PC-3 (cell line): Measurements from ENCODE around the gene SAMD4A.

ENCODE experiments used
- CTCF ChIP-seq: fragments of 300-600 bp; sonication (generic); conservative IDR thresholded peaks from 2 replicates; pipeline ENCODE4 v1.5.1; 2017; ENCODE audit warnings: antibody characterized with exemption, low read depth, mild to moderate bottlenecking, low read length
- EZH2phosphoT487 ChIP-seq: fragments of 300-600 bp; sonication (generic); IDR thresholded peaks from 2 replicates; pipeline ENCODE4 v1.6.1; 2018; ENCODE audit warnings: mild to moderate bottlenecking, antibody characterized with exemption, low read length, borderline replicate concordance

DNA sequence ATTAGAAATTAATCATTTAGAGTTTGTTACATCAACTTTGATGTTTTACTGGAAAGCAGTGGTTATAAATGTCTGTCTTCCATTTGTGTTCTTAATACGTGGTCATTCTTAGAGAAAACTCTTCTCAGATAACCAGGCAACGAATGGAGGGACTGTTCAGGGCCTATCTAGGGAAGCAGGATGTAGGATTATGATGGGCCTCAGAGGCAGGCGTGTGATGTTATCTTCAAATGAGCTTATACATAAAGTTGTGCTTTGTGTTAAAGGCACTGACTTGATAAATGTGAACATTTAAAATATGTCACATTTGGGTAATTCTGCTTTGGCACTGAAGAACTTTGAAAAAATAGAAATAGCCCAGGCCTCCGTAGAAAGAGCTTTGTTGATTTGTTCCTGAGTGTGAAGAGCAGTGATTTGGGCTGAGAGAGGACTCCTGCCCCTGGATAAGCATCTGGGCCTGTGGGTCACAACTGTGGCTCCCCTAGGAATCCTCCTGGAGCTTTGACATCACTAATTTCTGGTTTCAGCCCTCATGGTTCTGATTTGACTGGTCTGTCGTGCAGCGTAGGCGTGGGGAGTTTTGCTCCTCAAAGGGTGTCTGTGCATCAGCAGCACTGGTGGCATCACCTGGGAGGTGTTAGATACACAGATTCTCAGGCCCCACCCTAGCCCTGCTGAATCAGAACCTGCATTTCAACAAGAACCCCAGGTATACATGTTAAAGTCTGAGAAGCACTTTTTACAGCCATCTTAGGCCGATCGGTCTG, 55.4 kb downstream of the SAMD4A start:
- TF ChIP-seq CTCF (no peak), EZH2phosphoT487 (no peak)
